Measurements from ENCODE around the gene ARRDC4. TPM values are rescaled to one million over a fixed set of nuclear protein-coding genes. Genes with fewer than 3 reads are reported as not detected.
A peak's percentile ranks its signal among the peaks of the same experiment; 100 is the strongest.
"Not testable (repeated sequence)": the region's sequence is repeated elsewhere in the genome, so short reads cannot be mapped to it uniquely, and the experiment has no call there.

The ARRDC4 gene
- total RNA-seq, 1 donor: 11.7 TPM

- no peak for TF ChIP-seq CTCF (IDR thresholded peaks at IDR 0.05; ENCODE audit: insufficient read depth, low read depth, low read length)
- H3K4me3 ChIP-seq (ENCODE audit: low read depth, low read length): no peak overlapping the region
- DNase-seq (ENCODE audit: low read depth): peak; percentile 74
Measured at GRCh38 chr15:97984157-97984556, 23.7 kb downstream of the ARRDC4 start.

GRCh38 chr15:97985979-97986378 is 25.5 kb downstream of the ARRDC4 start:
- not testable (repeated sequence) for DNase-seq (ENCODE audit: low read depth)

GRCh38 chr15:97986781-97987180 is 26.3 kb downstream of the ARRDC4 start:
- DNase-seq (ENCODE audit: low read depth): no peak
- no peak overlapping the region for H3K4me3 ChIP-seq (ENCODE audit: low read depth, low read length)
- no peak for TF ChIP-seq CTCF (IDR thresholded peaks at IDR 0.05; ENCODE audit: insufficient read depth, low read depth, low read length)

More at GRCh38 chr15:97985979-97986378, 25.5 kb downstream of the ARRDC4 start:
- not testable (repeated sequence) for H3K4me3 ChIP-seq (ENCODE audit: low read depth, low read length)

GRCh38 chr15:97989299-97989698 is 28.8 kb downstream of the ARRDC4 start:
- no peak for TF ChIP-seq CTCF (IDR thresholded peaks at IDR 0.05; ENCODE audit: insufficient read depth, low read depth, low read length)
- no peak for DNase-seq (ENCODE audit: low read depth)
- no peak overlapping the region for H3K4me3 ChIP-seq (ENCODE audit: low read depth, low read length)

GRCh38 chr15:97991972-97992541 is 31.6 kb downstream of the ARRDC4 start:
- H3K4me3 ChIP-seq (ENCODE audit: low read depth, low read length): no peak overlapping the region
- no peak for TF ChIP-seq CTCF (IDR thresholded peaks at IDR 0.05; ENCODE audit: insufficient read depth, low read depth, low read length)
- no peak for DNase-seq (ENCODE audit: low read depth)

- no peak for DNase-seq (ENCODE audit: low read depth)
- no peak overlapping the region for H3K4me3 ChIP-seq (ENCODE audit: low read depth, low read length)
- no peak for TF ChIP-seq CTCF (IDR thresholded peaks at IDR 0.05; ENCODE audit: insufficient read depth, low read depth, low read length)
Measured at GRCh38 chr15:97992823-97993222, 32.3 kb downstream of the ARRDC4 start.

- DNase-seq (ENCODE audit: low read depth): no peak
Measured at GRCh38 chr15:97993310-97993738, 32.8 kb downstream of the ARRDC4 start.

More at GRCh38 chr15:97993310-97993738, 32.8 kb downstream of the ARRDC4 start:
- no peak overlapping the region for H3K4me3 ChIP-seq (ENCODE audit: low read depth, low read length)
- TF ChIP-seq CTCF (IDR thresholded peaks at IDR 0.05; ENCODE audit: insufficient read depth, low read depth, low read length): no peak

Data from fibroblast of villous mesenchyme (primary cell).